Vagina (tissue), 2 donors: ENCODE data around the gene NAT8L. TPM values are rescaled to one million over a fixed set of nuclear protein-coding genes. Genes with fewer than 3 reads are reported as not detected.

ENCODE experiments used
- DNase-seq, 2 donors: peaks; one replicate each; pipeline ENCODE4 v3.0.0-alpha.2; 2017; ENCODE audit errors: extremely low spot score in 2 of 2
- H3K27ac ChIP-seq: fragments of 200-600 bp; sonication (generic); one replicate; pipeline ENCODE4 v1.5.1; 2019
- H3K27me3 ChIP-seq: fragments of 200-600 bp; sonication (generic); one replicate; pipeline ENCODE4 v1.5.1; 2019
- H3K36me3 ChIP-seq, 2 donors: fragments of 200-600 bp; sonication (generic); one replicate each; pipeline ENCODE4 v1.5.1; 2017 to 2019
- H3K4me1 ChIP-seq: fragments of 200-600 bp; sonication (generic); one replicate; pipeline ENCODE4 v1.5.1; 2019
- H3K4me3 ChIP-seq, 2 donors: fragments of 200-600 bp; sonication (generic); 1 replicate in 1 of 2; 2 replicates in 1 of 2; pipeline ENCODE4 v1.5.1; 2016 to 2019
- H3K9me3 ChIP-seq: fragments of 200-600 bp; sonication (generic); one replicate; pipeline ENCODE4 v1.5.1; 2019
- CTCF ChIP-seq, 3 experiments: fragments of 450-650 bp in 2 of 3; fragments of 200-600 bp in 1 of 3; sonication (generic) in 1 of 3; IDR thresholded peaks; one replicate each; pipeline ENCODE4 v1.5.1; 2017 to 2019; ENCODE audit warnings: antibody characterized with exemption in 3 of 3, mild to moderate bottlenecking in 2 of 3, moderate library complexity in 2 of 3
- POLR2A ChIP-seq, 2 donors: fragments of 450-650 bp; IDR thresholded peaks; one replicate each; pipeline ENCODE4 v1.6.1; 2017; ENCODE audit warnings: antibody characterized with exemption in 2 of 2, mild to moderate bottlenecking in 2 of 2, moderate library complexity in 2 of 2
- POLR2AphosphoS5 ChIP-seq, 2 donors: sonication (generic); formaldehyde crosslinking; IDR thresholded peaks; one replicate each; pipeline ENCODE4 v1.9.0; 2017; ENCODE audit warnings: antibody characterized with exemption in 2 of 2, mild to moderate bottlenecking in 2 of 2, low read depth in 1 of 2; ENCODE audit not compliant: insufficient read depth in 1 of 2
- intact Hi-C: fragments of 100-400 bp; cut with DNase I; formaldehyde crosslinking; loops from one replicate; pipeline ENCODE4 v1.15.1; 2023
- total RNA-seq: library from RNA; depleted of rRNA; stranded (reverse); fragments of >200 nt; gene quantifications from one replicate; pipeline ENCODE4 v1.2.3, GENCODE V29; 2016

The NAT8L gene
- total RNA-seq, 1 donor from 2014 or later, result 1.7 TPM

GRCh38 chr4:2080429-2081300, 21.5 kb downstream of the NAT8L start:
- no peak for DNase-seq
- Histone ChIP-seq H3K27me3 (no peaks in the 10 kb centered on the region), H3K9me3 (no peaks in the 10 kb centered on the region), H3K36me3 (no peaks in the 10 kb centered on the region), H3K4me3 (no peak overlapping the region), H3K27ac (no peak overlapping the region), H3K4me1 (no peaks in the 10 kb centered on the region)
- TF ChIP-seq CTCF (IDR thresholded peaks at IDR 0.05) (no peak), POLR2A (IDR thresholded peaks at IDR 0.05) (no peak)
- intact Hi-C loops, result no loop called here

- no peaks in the 10 kb centered on the region for H3K4me1 ChIP-seq
- H3K4me3 ChIP-seq, result no peak overlapping the region
- no peak overlapping the region for H3K27ac ChIP-seq
- H3K36me3 ChIP-seq, result no peaks in the 10 kb centered on the region
- H3K9me3 ChIP-seq, result no peaks in the 10 kb centered on the region
- intact Hi-C loops, result no loop called here
- DNase-seq, result no peak
- no peaks in the 10 kb centered on the region for H3K27me3 ChIP-seq
- no peak for TF ChIP-seq CTCF (IDR thresholded peaks at IDR 0.05)
- TF ChIP-seq POLR2A (IDR thresholded peaks at IDR 0.05), result no peak
- no peak for TF ChIP-seq POLR2AphosphoS5 (IDR thresholded peaks at IDR 0.05; ENCODE audit: insufficient read depth in 1 of 2, low read depth in 1 of 2)
Measured at GRCh38 chr4:2081540-2081939, 22.4 kb downstream of the NAT8L start.

DNA sequence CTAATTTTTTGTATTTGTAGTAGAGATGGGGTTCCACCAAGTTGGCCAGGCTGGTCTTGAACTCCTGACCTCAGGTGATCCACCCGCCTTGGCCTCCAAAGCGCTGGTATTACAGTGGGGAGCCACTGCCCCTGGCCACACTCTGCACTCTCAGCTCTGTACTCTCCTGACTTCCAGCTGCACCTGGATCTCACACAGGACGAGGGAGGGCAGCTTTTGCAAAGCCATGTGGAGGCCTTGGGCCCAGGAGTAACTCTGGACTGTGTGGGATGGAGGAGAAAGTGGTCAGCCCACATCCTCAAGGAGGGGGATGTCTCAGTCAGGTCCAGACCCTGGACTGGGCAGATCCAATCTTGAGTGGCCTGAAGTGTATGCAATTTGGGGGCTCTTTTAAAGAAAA, 23.0 kb downstream of the NAT8L start:
- Histone ChIP-seq H3K4me1 (no peaks in the 10 kb centered on the region), H3K9me3 (no peaks in the 10 kb centered on the region), H3K36me3 (no peaks in the 10 kb centered on the region), H3K27me3 (no peaks in the 10 kb centered on the region), H3K27ac (no peak overlapping the region), H3K4me3 (no peak overlapping the region)
- TF ChIP-seq POLR2A (IDR thresholded peaks at IDR 0.05) (no peak), CTCF (IDR thresholded peaks at IDR 0.05) (no peak)
- intact Hi-C loops, result no loop called here
- no peak for DNase-seq

DNA sequence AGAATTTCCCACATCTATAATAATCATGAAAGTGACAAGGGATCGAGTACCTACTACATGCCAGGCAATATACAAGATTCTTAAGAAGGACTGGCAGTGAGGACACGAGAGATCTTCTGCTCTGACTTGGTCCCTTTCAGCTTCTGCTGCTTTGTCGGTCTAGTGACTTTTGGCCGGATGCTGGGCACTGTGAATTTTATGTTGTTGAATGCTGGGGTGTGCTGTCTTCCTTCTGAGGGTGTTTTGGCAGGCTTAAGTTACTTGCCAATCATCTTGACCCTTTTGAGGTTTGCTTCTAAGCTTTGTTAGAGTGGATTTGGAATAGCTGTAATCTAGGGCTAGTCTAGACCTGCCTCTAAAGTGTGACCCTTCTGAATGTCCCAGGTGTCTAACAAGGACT, 23.5 kb downstream of the NAT8L start:
- intact Hi-C loops, result no loop called here
- H3K36me3 ChIP-seq, result no peaks in the 10 kb centered on the region
- no peak overlapping the region for H3K27ac ChIP-seq
- H3K4me1 ChIP-seq, result no peaks in the 10 kb centered on the region
- no peaks in the 10 kb centered on the region for H3K27me3 ChIP-seq
- no peak overlapping the region for H3K4me3 ChIP-seq
- no peak for TF ChIP-seq POLR2A (IDR thresholded peaks at IDR 0.05)
- TF ChIP-seq CTCF (IDR thresholded peaks at IDR 0.05), result no peak
- TF ChIP-seq POLR2AphosphoS5 (IDR thresholded peaks at IDR 0.05; ENCODE audit: insufficient read depth in 1 of 2, low read depth in 1 of 2), result no peak
- no peaks in the 10 kb centered on the region for H3K9me3 ChIP-seq
- DNase-seq, result no peak

GRCh38 chr4:2083116-2083825, 24.1 kb downstream of the NAT8L start:
- H3K9me3 ChIP-seq, result no peaks in the 10 kb centered on the region
- DNase-seq, result no peak
- intact Hi-C loops, result no loop called here
- H3K4me1 ChIP-seq, result no peaks in the 10 kb centered on the region
- no peaks in the 10 kb centered on the region for H3K27me3 ChIP-seq
- H3K27ac ChIP-seq, result no peak overlapping the region
- H3K36me3 ChIP-seq, result no peaks in the 10 kb centered on the region
- TF ChIP-seq CTCF (IDR thresholded peaks at IDR 0.05), result no peak
- TF ChIP-seq POLR2AphosphoS5 (IDR thresholded peaks at IDR 0.05; ENCODE audit: insufficient read depth in 1 of 2, low read depth in 1 of 2), result no peak
- TF ChIP-seq POLR2A (IDR thresholded peaks at IDR 0.05), result no peak
- H3K4me3 ChIP-seq, result no peak overlapping the region
